Stimulated activated CD8-positive, alpha-beta memory T cell treated with anti-CD3 and anti-CD28 coated beads, Interleukin-15, amount 100 ng/mL, for 1 hour (primary cell): ENCODE measurements around the gene TNS3.

Experiments used
- DNase-seq: peaks from one replicate; pipeline ENCODE4 v3.0.0-alpha.2; 2020; ENCODE audit warnings: low read depth

Gene TNS3

DNA sequence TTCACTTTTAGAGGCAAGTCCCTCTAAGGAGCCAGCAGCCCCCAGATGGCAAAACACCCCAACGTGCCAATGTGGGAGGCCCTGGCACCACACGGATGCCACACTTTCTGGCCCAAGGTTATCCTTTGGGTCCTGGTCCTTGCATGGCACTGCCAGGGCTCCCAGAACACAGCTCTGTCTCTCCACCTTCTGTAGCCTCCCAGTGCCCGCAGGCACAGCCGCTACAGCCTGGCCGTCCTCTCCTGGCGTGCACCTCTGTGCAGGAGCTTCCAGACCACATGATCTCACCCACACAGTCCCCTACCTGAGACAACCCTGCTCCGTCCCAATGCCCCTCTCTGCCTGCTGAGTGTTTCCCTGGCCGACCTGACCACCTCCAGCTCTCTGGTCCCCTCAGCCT lies 215.0 kb downstream of the TNS3 start:
- DNase-seq, result no peak

DNA sequence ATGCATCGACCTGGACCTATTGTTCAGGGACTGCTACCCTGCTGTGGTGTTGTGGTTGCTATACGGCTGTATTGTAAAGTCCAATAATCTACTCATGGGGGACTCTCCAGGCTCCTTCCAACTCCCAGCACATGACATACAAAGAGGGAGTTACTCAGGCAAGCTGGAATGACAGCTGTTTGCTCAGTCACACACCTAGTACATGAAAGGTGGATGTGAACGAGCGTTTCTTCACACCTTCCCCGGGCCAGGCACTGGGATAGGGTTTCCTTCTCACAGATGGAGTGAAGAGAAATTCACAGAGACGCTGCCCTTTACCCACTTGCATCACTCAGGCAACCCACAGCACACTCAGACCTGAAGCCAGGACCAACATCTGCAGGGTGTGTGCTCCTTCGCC lies 215.7 kb downstream of the TNS3 start:
- DNase-seq, result no peak

DNA sequence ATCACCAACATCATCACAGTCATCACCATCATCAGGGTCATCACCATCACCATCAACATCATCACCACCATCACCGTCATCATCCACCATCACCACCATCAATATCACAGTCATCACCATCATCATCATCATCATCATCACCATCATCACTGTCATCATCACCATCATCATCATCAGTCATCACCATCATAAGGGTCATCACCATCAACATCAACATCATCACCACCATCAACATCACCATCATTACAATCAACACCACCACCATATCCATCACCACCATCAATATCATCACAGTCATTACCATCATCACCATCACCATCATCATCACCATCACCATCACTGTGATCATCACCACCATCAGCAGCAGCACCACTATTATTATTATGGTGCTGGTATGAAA lies 218.9 kb downstream of the TNS3 start:
- no peak for DNase-seq

DNA sequence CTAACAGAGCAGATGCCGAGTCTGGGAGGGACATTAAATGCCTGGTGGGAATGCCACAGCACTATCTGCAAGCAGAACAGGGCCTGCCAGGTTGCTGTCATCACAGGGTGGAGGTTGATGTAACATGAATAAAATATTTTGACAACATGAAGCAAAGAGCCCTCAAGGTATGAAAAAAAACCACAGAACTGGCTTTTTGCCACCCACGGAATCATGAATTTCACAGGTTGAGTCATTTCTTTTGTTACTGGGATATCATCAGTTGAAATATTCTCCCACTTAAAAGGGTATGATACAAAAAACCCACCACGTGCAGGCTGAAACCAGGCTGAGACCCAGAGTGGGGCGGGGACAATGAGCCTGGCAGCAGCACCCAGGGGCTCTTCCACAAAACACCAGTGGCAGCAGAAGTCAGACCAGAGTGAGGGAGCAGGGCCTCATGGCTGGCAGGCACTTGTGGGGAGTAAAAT lies 220.1 kb downstream of the TNS3 start:
- DNase-seq, result no peak

DNA sequence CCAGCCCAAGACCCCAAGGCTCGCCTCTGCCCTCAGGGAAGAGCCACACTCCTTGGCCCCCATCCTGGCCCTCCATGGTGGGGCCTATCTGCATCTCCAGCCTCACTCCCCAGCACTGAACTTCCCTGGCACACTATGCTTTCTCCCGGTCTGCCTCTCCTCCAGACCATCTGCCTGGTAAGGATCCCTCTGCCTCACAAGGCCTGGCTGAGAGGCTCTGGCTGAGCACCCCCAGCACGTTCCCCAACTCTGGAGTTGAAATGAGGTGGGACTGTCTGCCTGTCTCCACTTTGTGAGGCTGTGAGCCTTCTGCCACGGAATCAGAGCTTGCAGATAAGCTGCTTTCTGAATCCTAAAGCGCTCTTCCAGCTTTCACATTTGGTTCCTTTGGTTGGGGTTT lies 220.7 kb downstream of the TNS3 start:
- DNase-seq, result no peak

DNA sequence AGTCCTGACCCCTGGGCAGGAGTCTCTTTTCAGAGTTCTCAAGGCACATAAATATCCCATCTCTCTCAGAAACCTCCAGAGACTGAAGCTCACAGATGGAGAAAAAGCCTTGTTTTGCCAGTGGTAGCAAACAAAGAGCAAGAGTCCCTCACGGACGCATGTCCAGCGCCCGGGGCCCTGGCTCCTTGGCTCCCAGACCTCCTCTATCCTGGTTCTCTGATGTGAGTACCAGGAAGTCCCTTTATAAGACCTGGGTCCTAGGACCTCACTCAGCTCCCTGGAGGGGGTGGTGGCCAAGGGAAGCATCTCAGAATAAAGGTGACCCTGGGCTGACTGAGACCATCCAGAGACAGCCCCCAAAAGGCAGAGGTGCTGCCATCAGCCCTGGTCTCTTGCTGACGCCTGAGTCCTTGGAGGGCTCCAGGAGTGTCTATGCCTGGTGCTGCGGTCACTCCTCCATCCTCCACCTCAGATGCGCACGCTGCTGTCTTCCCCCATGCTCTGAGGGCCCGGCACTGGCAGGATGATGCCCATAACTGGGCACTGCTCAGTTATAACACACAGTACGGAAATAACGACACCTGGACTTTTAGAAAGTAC lies 221.5 kb downstream of the TNS3 start:
- DNase-seq, result no peak

DNA sequence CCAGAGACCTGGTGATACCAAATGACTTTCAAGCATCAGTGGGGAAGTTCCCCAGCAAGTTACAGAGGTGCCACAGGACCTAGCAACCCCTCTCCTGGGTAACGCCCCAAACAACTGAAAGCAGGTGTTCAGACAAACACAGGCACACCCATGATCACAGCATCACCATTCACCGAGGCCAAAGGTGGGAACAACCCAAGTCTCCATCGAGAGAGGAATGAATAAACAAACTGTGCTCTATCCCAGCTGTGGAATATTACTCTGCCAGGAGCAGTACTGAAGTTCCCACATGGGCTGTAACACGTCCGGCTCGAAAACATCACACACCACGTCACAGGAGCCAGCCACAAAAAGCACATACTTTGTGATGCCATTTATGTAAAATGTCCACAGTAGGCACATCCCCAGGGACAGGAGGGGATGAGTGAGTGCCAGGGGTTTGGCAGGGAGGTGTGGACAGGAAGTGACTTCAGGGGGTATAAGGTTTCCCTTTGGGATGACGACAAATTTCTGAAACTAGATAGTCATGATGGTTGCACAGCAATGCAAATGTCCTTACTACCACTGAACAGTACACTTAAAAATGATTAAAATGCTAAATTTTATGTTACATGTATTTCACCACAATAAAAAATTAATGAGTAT lies 222.8 kb downstream of the TNS3 start:
- no peak for DNase-seq

DNA sequence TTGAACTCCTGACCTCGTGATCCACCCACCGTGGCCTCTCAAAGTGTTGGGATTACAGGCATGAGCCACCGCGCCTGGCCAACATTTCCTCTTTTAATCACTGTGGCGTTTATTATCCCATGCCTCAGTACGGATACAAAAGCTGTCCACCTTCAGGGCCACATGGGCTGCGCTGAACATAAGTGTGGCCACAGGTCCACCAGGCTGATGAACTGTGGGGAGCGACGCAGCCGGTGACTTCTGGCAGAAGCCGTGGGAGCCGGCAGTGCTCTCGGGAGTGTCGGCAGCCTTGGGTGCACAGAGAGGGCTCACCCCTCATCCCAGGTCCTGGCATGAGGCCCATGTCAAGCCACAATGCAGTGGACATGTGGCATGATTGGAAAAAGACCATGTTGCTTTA lies 223.6 kb downstream of the TNS3 start:
- no peak for DNase-seq

DNA sequence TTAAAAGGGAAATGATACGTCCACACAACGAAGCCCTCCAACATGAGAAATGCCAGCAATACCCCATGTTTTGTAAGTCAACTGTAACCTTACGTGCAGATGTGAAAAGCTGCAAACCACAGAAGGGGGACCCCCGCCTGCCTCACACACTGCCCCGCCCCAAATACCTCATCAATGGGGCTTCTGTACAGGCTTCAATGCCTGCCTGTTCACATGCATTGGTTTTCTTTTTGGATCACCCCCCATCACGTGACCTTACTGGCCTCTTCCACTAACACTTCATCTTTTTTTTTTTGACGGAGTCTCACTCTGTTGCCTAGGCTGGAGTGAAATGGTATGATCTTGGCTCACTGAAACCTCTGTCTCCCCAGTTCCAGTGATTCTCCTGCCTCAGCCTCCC lies 224.0 kb downstream of the TNS3 start:
- no peak for DNase-seq

DNA sequence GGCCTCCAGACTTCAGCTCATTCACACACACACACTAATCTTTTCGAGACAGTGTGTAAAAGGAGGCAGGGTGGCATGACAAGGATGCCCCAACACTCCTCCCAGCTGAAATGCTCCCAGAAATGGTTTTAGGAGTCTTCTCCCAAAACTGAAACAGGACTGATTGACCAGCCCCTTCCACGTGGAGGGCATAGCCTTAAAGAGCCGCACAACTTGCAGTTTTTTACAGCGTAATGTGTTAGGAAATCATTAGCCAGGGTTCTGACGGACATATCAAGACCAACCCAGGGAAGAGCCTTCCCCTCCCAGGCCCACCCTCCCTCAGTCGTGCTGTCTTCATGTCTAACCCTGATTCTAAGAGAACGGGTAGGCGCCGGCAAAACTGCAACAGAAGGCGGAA lies 224.6 kb downstream of the TNS3 start:
- no peak for DNase-seq

DNA sequence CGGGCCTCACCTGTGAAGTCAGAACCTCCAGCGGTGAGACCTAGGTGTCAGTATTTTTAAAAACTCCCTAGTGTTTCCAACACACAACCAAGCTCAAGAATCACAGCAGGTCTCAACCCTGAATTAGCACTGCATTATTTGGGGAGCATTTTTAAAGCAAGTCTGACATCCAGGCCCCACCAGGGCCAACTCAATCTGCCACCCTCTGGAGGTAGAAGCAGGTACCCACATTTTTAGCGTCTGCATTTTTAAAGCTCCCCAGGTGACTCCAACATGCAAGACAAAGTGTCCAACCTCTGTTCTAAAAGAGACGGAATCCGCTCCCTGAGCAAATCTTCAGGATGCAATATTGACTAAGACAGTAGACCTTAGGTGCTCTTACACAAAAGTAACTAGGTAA lies 225.7 kb downstream of the TNS3 start:
- no peak for DNase-seq

DNA sequence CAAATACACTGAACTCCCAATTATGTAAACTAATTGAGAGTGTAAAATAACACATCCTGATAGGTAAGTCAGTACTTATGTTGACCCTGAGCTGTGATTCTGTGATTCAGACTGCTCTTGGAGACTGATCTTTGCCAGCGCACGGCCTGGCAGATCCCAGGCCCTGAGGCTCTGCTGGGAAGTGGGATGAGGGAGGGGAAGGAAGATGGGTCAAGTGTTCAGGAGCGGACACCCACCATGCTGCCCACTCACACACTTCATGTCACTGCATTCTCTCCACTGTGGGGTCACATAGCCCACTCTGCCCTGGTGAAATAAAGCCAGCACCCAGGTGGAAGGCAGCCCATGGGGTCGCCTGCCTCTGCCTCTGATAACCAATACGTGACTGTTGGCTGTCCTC lies 226.2 kb downstream of the TNS3 start:
- DNase-seq, result no peak

DNA sequence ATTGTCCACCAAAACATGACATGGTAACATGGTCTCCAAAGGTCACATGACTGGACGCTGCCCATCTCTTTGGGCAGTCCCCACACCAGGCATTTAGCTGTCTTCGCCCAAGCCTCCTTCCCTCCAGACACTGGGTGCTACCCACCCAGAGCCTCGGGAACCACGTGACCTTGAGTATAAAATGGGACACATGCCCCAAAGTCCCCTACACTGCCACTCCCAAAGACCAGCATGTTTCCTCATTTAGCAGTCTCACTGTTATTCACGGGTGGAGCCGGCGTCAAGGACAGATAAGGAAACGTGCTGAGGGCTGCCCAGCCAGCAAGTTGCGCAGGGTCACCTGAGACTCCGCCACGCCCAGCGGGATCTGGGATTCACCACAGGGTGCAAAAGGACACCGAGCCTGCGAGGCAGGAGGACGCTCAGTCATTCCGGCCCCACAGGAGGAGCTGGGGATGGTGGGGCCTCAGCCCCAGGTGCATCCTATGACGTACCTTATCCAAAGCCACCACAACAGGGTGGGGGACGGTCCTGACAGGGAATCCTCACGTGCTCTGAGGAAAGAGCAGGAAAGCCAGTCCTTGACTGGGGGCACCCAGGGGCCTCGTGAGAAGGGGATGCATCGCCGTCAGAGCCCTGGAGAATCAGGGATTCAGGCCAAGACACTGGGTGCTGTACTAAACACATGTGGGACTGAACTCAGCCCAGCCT lies 226.9 kb downstream of the TNS3 start:
- DNase-seq, result no peak

DNA sequence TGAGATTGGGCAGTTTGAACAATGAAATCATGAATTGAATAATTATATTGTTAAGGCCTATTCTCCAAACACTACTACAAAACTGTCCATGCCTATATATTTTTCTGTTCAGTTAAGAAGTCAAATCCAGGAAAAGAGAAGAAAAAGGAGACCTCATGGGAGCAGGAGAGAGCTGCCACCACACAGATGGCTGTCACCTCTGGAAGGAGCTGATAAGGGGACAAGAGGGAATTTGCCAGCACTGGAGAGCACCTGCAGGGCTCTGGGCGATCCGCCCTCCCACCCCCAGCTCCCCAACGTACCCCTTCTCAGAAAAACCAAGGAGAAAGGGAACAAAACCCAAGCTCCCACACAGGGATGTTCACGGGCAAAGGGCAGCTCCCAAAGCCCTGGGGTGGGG lies 227.8 kb downstream of the TNS3 start:
- no peak for DNase-seq

DNA sequence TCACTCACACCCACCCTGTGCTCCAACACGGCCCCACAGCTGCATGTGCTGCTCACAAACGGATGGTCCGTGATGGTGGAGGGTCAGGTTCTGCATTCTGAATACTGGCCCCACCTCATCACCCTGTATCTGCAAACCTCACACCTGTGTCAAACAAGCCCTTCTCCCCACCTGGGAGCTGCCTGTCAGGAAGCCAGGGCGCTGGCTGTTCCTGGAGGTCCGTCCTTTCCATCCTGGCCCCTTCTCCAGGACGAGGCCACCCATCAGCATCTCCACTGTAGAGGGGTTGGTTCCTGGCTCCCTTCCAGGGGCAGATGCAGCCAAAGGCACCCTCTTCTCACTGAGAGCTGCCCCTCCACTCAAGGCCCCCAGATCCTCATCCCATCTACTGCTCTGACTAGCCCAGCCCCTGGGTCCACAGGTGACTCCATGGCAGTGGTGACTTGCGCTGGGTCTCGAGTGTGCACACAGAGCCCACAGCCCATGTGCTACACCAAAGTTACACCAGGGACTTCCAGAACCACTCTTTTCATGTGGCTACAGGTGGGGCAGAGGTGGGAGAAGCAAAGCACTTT lies 229.4 kb downstream of the TNS3 start:
- no peak for DNase-seq

DNA sequence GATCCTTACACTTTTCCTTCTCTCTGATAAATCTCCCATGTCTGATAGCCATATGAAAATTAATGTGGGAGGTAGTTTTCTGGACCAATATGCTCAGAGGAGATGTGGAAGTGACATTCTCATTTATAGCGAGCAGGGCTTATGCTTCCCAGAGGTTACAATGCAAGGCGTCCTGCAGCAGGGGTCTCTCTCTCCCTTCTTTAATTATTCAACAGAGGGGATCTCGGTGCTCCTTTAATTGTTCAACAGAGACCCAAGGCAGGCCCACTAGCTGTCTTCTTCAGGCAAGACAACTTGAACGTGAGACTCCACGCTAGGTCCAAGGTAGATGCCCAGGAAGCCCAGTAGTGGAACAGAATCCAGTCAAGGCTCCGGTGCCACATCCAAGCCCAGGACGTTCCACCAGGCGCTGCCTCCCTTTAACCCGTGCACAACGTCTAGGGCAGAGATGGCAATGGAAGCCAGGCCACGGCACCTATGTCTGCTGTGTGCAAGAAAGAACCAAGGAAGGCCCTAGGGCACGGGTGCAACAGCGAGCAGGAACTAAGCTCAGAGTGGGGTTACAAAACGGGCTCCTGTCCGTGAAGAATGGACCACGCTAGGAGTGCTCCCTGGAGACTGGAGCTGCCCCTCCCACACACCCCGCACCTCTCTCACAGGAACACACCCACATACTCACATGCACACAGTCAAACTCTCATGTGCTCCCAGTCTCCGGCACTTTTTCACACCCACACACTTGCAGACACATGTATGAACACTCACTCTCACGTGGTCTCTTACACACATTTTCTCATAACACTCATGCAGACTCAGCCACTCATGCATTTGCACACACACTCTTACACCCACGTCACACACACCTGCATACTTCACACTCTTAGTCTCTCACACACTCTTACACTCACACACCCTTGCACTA lies 230.4 kb downstream of the TNS3 start:
- DNase-seq, result no peak

DNA sequence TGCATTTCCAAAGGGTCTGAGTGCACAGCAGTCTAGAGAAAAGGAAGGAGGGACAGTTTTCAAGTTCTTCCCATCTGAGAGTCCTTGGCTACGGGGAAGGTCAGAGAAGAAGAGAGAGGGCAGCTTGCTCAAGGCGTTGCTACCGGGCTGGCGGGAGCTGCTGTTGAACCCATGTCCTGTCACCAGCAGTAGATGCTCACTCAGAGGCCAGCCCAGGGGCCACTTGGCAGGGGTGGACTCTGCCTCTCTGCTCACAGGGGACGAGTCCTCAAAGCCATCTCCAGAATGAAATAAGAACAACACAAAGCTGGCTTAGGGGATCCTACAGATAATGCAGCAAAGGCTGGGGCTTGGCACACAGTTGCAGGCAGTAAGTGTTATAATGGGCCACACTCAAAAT lies 231.5 kb downstream of the TNS3 start:
- DNase-seq, result no peak

DNA sequence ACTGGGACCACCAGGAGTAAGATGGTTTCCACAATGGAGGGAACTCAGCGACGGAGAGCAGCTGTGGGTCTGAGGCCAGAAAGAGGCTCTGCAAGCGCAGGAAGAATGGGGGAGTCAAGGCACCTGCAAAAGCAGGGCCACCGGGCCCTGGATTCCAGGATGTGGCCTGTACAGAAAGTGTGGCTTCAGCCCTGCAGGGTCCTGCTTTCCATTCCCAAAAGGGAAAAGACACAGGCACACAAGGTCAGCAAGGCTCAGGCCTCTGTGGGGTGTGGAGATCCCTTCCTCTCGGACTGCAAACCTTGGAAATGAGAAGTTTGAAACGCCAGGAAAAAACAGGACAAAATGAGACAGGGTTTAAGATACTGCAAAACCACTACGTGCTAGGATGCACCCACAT lies 232.5 kb downstream of the TNS3 start:
- DNase-seq, result no peak

DNA sequence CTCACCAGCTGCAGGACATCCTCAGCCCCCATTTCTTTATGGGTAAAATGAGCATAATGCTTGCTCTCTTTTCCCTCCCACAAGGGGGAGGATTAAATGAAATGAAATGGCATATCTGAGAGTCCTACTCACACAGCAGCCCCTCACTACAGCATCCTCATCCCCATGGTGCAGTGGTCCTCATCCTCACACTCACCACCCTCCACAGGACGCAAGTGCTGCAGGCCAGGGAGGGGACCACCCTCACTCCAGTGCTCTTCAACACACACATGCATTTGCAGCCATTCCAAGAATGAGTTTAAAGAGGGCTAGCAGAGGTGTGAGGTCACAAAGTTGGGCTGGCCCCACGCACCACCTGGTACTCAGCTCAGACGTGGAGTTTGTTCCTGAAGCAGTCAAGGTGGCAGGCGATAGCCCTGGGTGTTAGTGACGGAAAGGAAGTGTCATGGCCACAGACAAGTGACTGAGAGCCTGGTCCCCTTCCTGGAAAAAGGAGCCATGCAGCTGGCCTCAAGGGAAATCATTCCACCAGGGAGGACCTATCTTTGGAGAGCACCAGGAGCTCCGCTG lies 234.0 kb downstream of the TNS3 start:
- no peak for DNase-seq

DNA sequence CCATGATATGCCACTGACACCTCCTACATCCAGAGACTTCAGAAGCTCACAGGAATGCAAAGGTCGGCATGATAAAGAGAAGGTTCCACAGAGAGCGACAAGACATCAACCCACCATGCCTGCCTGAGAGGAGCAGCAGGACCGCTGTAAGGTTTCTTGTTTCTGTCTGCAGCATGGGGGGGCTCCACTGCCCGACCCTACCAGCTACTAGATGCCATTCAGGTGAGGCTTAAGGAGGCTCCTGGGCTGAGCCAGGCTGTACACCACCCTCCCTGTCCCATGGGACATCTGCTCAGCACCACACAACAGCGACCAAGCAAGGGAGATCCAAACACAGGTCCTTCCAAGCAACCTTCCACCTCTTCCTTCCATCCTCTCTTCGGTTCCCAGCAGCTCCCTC lies 234.6 kb downstream of the TNS3 start:
- no peak for DNase-seq

DNA sequence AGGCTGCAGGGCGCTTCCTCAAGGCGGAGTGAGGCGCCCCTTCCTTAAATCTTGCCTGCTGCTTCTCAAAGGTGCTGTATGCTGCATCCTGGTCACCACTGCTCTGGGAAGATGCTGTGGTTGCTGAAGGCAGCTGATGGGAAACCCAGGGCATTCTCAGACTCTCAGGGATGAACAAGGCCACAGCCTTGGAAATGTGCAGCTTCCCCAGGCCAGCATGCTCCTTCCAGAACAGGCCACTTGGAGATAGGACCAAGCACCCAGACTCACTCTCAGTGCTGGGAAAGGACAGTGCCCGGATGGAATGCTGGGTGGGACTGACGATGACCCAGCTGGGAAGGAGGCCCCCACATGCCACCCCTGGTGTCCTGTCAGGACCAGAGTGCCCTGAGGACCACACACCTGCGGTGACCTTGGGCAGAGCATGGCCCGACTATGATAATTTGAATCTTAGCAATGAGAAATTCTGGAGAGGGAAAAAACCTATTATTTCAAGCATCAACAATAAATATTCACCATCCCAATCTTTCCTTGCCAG lies 235.5 kb downstream of the TNS3 start:
- DNase-seq, result no peak

DNA sequence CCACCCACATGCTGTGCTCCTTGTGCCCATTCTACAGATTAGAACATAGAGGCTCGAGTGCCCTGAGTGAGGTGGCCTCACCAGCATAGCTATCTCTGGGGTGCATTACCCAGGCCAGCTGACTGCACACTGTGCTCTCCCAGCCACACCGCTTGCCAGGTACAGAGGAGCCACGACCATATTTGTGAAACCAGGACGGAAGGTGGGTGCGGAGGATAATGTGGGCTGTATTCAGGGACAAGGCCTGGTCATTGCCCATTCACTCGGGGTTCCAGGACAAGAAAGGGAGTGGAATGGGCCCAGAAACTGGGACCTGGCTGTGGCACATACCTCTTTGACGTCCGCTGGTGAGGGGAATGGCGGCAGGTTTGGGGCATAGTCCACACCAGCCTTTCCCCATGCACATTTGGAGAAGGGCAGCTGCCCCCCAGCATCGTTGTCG lies 236.0 kb downstream of the TNS3 start:
- no peak for DNase-seq
